Upper lobe of left lung (tissue), 6 donors: ENCODE data around the gene RUNX1. TPM values are rescaled to one million over a fixed set of nuclear protein-coding genes. Genes with fewer than 3 reads are reported as not detected.
"Not testable (repeated sequence)": the region's sequence is repeated elsewhere in the genome, so short reads cannot be mapped to it uniquely, and the experiment has no call there.

Experiments used
- ATAC-seq, 2 donors: fragments of 200-7000 bp; cut with Tn5 transposase; one replicate each; pipeline ENCODE4 v1.9.1; 2022; ENCODE audit warnings: mild to moderate bottlenecking in 2 of 2, moderate library complexity in 2 of 2; ENCODE audit not compliant: low FRiP score in 2 of 2
- DNase-seq, 2 donors: peaks; one replicate each; pipeline ENCODE4 v3.0.0-alpha.2; 2019 to 2020
- H3K27ac ChIP-seq, 4 donors: fragments of 200-600 bp; sonication (generic); one replicate each; pipeline ENCODE4 v1.5.1; 2016 to 2019
- H3K27me3 ChIP-seq, 4 donors: fragments of 200-600 bp; sonication (generic); one replicate each; pipeline ENCODE4 v1.5.1; 2017 to 2019
- H3K36me3 ChIP-seq, 4 donors: fragments of 200-600 bp; sonication (generic); one replicate each; pipeline ENCODE4 v1.5.1; 2016 to 2019
- H3K4me1 ChIP-seq, 4 donors: fragments of 200-600 bp; sonication (generic); one replicate each; pipeline ENCODE4 v1.5.1; 2018 to 2019
- H3K4me3 ChIP-seq, 4 donors: fragments of 200-600 bp; sonication (generic); one replicate each; pipeline ENCODE4 v1.5.1; 2017 to 2019; ENCODE audit warnings: mild to moderate bottlenecking in 2 of 4, moderate library complexity in 1 of 4
- H3K9me3 ChIP-seq, 4 donors: fragments of 200-600 bp; sonication (generic); one replicate each; pipeline ENCODE4 v1.5.1; 2018 to 2019
- EP300 ChIP-seq, 4 donors: sonication (generic); formaldehyde crosslinking; IDR thresholded peaks; one replicate each; pipeline ENCODE4 v1.5.1; 2017; ENCODE audit warnings: antibody characterized with exemption in 4 of 4, control low read depth in 2 of 4
- POLR2A ChIP-seq, 4 donors: fragments of 450-650 bp; IDR thresholded peaks; one replicate each; pipeline ENCODE4 v1.5.1; 2016 to 2017; ENCODE audit warnings: antibody characterized with exemption in 4 of 4, mild to moderate bottlenecking in 2 of 4
- POLR2AphosphoS5 ChIP-seq, 2 donors: sonication (generic); formaldehyde crosslinking; IDR thresholded peaks; one replicate each; pipeline ENCODE4 v1.5.1; 2017; ENCODE audit warnings: antibody characterized with exemption in 2 of 2
- WGBS, 2 donors: methylation state at CpG; one replicate each; pipeline ENCODE4 v1.1.5; 2017 to 2018; 5-methylcytosine and 5-hydroxymethylcytosine counted together
- total RNA-seq, 6 donors: library from RNA; depleted of rRNA in 4 of 6; stranded (reverse); fragments of >200 nt in 4 of 6; gene quantifications; one replicate each; pipeline versions ENCODE4 v1.1.0 to v1.2.1, GENCODE V29; 2016 to 2021
- TF ChIP-seq, protein P1 (sequence below), 6 experiments: fragments of 450-650 bp in 4 of 6; fragments of 200-600 bp in 2 of 6; sonication (generic) in 2 of 6; IDR thresholded peaks; one replicate each; pipeline ENCODE4 v1.5.1; 2016 to 2019; ENCODE audit warnings: antibody characterized with exemption in 6 of 6
- donor health status: DM: no; HTN: no; CAD: no; lungs with moderate emphysema.
- donor health status: DM: no; HTN: yes; CAD: no; lungs with severe emphysema.

Gene RUNX1
- total RNA-seq, 6 donors from 2014 or later: 62.2 to 252 (median 98.2) TPM

GRCh38 chr21:34807146-34807880, 241.8 kb downstream of the RUNX1 start:
- 78 to 87% methylated on average over 6 to 7 of the region's 7 CpGs for WGBS, 2 donors
- H3K4me3 ChIP-seq: no peak overlapping the region
- H3K4me1 ChIP-seq: peaks cover 0 to 25% (median 15%) of the 10 kb centered on the region in 4 donors
- H3K36me3 ChIP-seq: peaks cover 0 to 6% (median 2%) of the 10 kb centered on the region in 4 donors
- H3K9me3 ChIP-seq: no peaks in the 10 kb centered on the region
- TF ChIP-seq POLR2A (IDR thresholded peaks at IDR 0.05): no peak
- TF ChIP-seq, protein P1, sequence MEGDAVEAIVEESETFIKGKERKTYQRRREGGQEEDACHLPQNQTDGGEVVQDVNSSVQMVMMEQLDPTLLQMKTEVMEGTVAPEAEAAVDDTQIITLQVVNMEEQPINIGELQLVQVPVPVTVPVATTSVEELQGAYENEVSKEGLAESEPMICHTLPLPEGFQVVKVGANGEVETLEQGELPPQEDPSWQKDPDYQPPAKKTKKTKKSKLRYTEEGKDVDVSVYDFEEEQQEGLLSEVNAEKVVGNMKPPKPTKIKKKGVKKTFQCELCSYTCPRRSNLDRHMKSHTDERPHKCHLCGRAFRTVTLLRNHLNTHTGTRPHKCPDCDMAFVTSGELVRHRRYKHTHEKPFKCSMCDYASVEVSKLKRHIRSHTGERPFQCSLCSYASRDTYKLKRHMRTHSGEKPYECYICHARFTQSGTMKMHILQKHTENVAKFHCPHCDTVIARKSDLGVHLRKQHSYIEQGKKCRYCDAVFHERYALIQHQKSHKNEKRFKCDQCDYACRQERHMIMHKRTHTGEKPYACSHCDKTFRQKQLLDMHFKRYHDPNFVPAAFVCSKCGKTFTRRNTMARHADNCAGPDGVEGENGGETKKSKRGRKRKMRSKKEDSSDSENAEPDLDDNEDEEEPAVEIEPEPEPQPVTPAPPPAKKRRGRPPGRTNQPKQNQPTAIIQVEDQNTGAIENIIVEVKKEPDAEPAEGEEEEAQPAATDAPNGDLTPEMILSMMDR (IDR thresholded peaks at IDR 0.05): no peak
- TF ChIP-seq POLR2AphosphoS5 (IDR thresholded peaks at IDR 0.05): peak; percentile 22 to 35
- H3K27me3 ChIP-seq: no peaks in the 10 kb centered on the region
- H3K27ac ChIP-seq: peak overlapping the region; percentile 9 to 80 (median 66)
- ATAC-seq (peak; percentile 67 to 72), DNase-seq (peak in 1 of 2 donors; percentile 73)

DNA sequence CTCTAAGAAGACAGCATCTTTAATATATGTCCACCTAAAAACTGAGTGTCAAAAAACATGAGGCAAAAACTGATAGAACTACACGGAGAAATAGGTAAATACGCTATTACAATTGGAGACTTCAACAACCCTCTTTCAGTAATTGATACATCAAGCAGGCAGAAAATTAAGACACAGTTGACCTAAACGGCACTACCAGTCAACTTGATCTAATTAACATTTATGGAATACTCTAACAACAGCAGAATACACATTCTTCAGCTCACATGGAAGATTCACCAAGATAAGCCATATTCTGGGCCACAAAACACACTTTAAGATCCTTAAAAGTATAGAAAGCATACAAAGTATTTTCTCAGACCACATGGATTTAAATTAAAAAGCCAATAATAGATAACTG, 242.7 kb downstream of the RUNX1 start:
- WGBS, 2 donors: 91 to 97% methylated on average over 3 of the region's 3 CpGs
- Histone ChIP-seq H3K27ac (no peak overlapping the region), H3K4me3 (no peak overlapping the region), H3K4me1 (peaks cover 0 to 28% (median 15%) of the 10 kb centered on the region in 4 donors), H3K9me3 (no peaks in the 10 kb centered on the region), H3K27me3 (no peaks in the 10 kb centered on the region), H3K36me3 (peaks cover 0 to 6% (median 3%) of the 10 kb centered on the region in 4 donors)
- DNase-seq: no peak
- no peak for TF ChIP-seq POLR2AphosphoS5 (IDR thresholded peaks at IDR 0.05)
- TF ChIP-seq, protein P1 (IDR thresholded peaks at IDR 0.05): no peak
- TF ChIP-seq EP300 (IDR thresholded peaks at IDR 0.05): no peak
- TF ChIP-seq POLR2A (IDR thresholded peaks at IDR 0.05): no peak
- ATAC-seq: no peak

GRCh38 chr21:34805157-34805556, 243.9 kb downstream of the RUNX1 start:
- Histone ChIP-seq H3K27me3 (no peaks in the 10 kb centered on the region), H3K4me3 (no peak overlapping the region), H3K27ac (peak overlapping the region in 2 of 4 donors; percentile 3 to 20), H3K9me3 (no peaks in the 10 kb centered on the region), H3K4me1 (peaks cover 0 to 24% (median 13%) of the 10 kb centered on the region in 4 donors), H3K36me3 (peaks cover 0 to 11% (median 3%) of the 10 kb centered on the region in 4 donors)
- no peak for DNase-seq
- ATAC-seq: no peak
- TF ChIP-seq POLR2A (IDR thresholded peaks at IDR 0.05) (no peak), POLR2AphosphoS5 (IDR thresholded peaks at IDR 0.05) (no peak), EP300 (IDR thresholded peaks at IDR 0.05) (no peak)
- TF ChIP-seq, protein P1 (IDR thresholded peaks at IDR 0.05): no peak

GRCh38 chr21:34804584-34804983, 244.5 kb downstream of the RUNX1 start:
- H3K4me1 ChIP-seq: peaks cover 0 to 21% (median 12%) of the 10 kb centered on the region in 4 donors
- not testable (repeated sequence) for H3K9me3 ChIP-seq, H3K4me3 ChIP-seq, DNase-seq, ATAC-seq, H3K27me3 ChIP-seq
- H3K36me3 ChIP-seq: peaks cover 0 to 14% (median 3%) of the 10 kb centered on the region in 4 donors
- 78 to 85% methylated on average over 7 of the region's 7 CpGs for WGBS, 2 donors
- H3K27ac ChIP-seq: peak overlapping the region in 2 of 4 donors; percentile 3 to 20

- H3K36me3 ChIP-seq: peaks cover 4 to 16% (median 8%) of the 10 kb centered on the region in 4 donors
- ATAC-seq: no peak
- H3K4me1 ChIP-seq: peaks cover 0 to 21% (median 8%) of the 10 kb centered on the region in 4 donors
- no peak overlapping the region for H3K4me3 ChIP-seq
- no peaks in the 10 kb centered on the region for H3K27me3 ChIP-seq
- TF ChIP-seq, protein P1 (IDR thresholded peaks at IDR 0.05): no peak
- TF ChIP-seq POLR2A (IDR thresholded peaks at IDR 0.05) (no peak), POLR2AphosphoS5 (IDR thresholded peaks at IDR 0.05) (no peak), EP300 (IDR thresholded peaks at IDR 0.05) (no peak)
- no peaks in the 10 kb centered on the region for H3K9me3 ChIP-seq
- 72 to 91% methylated on average over 2 of the region's 2 CpGs for WGBS, 2 donors
- no peak for DNase-seq
- H3K27ac ChIP-seq: peak overlapping the region in 2 of 4 donors; percentile 23 to 25
Measured at GRCh38 chr21:34803782-34804370, 245.2 kb downstream of the RUNX1 start.
